ENCODE data around the gene SIVA1.

SIVA1 gene

DNA sequence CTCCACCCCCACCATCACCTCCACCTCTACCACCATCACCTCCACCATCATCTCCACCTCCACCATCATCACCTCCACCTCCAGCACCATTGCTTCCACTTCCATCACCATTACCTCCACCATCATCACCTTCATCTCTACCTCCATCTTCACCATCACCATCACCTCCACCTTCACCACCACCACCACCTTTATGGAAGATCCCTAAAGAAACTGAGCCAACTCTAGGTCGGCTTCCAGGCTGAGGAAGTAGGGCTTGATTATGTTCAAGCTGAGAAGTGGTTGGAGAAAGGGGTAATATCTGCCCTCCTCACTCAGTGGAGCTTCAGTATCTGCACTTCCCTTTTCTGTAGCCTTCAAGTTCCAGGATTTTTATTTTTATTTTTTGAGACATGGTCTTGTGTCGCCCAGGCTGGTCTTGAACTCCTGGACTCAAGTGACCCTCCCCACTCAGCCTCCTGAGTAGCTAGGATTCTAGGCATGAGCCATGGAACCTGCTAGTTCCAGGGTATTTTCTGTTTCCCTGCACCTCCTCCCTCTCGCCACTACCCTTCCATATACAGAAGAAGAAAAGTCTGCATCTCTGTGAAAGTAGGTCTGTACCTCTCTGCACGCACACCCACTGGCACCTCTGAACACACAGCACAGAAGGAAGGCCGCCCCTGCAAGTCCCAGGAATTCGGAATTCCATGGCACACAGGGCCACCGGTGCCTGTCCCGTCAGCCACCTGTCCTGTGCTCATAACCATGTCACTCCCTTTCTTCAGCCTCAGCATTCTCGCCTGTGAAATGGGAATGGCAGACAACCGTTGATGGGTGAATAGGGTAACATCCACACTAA, 53.9 kb downstream of the SIVA1 start:
- DNase-seq (ENCODE audit: low spot score) (no peak), FAIRE-seq (no peak)

DNA sequence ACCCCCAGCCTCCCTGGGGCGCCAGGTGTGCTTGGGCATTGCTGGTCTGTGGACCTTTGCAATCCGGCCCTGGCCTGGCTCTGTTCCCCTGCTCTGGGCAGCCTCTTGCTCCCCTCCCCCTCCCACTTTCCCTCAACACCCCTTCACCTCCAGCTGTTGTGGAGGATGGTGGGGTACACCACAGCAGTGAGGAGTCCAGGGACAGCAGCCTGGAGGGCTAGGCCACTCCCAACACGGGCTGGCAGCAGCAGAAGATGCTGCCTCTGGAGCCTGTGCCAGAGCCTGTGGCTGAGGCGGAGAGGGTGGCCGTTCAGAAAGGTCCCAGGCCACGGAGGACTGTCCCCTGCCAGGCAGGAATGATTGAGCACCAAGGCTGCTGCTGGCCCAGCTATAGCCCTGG, 55.5 kb downstream of the SIVA1 start:
- FAIRE-seq: no peak
- DNase-seq (ENCODE audit: low spot score): no peak
